H4 (cell line): Measurements from ENCODE around the gene DSCAM. TPM values are rescaled to one million over a fixed set of nuclear protein-coding genes. Genes with fewer than 3 reads are reported as not detected.
"Not testable (repeated sequence)": the region's sequence is repeated elsewhere in the genome, so short reads cannot be mapped to it uniquely, and the experiment has no call there.

ENCODE experiments used
- DNase-seq: peaks from one replicate; pipeline ENCODE4 v3.0.0-alpha.2; 2015; ENCODE audit warnings: low spot score
- total RNA-seq: library from RNA; depleted of rRNA; stranded (reverse); fragments of >200 nt; shearing (Covaris generic); gene quantifications from 2 replicates; pipeline ENCODE4 v1.2.3, GENCODE V29; 2014

DSCAM gene
- total RNA-seq, 1 experiment from 2014 or later: 0.02 TPM

GRCh38 chr21:40242586-40243265 lies 604.2 kb downstream of the DSCAM start:
- no peak for DNase-seq

DNA sequence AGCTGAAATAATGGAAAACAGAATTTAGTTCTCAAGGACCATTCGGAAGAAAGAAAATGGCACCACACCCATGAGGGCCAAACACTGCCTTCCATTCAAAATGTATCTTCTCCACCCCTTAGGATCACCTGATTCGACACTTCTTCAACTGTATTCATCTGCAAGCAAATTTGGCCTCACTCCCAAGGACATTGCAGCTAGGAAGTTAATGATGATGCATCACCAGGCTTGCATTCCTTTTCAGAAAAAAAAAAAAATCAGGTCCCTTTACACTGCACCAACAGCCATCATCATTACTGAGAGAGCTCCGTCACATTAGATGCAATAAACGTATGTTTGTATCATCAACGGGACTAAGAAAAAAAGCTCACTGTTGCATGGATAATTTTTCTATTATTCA lies 611.4 kb downstream of the DSCAM start:
- no peak for DNase-seq

- no peak for DNase-seq
Observed at GRCh38 chr21:40231979-40232378, 615.0 kb downstream of the DSCAM start.

DNA sequence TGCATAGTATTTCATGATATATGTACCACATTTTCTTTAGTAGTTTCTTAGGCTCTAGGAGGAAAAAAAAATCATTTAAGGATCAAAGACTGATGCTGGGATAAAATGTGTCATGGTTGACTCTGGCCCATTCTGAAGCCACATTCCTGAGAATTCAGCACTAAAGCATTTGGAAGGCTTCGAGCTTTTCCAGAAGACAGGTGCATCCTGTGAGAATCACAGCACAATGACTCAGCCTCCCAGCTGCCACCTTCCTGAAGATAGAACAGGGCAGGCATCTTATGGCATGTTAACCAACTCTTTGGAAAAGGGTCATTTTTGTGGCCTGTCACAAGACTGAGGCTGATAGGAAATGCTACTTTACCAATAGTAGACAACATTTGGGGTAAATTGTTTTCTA lies 619.9 kb downstream of the DSCAM start:
- no peak for DNase-seq

DNA sequence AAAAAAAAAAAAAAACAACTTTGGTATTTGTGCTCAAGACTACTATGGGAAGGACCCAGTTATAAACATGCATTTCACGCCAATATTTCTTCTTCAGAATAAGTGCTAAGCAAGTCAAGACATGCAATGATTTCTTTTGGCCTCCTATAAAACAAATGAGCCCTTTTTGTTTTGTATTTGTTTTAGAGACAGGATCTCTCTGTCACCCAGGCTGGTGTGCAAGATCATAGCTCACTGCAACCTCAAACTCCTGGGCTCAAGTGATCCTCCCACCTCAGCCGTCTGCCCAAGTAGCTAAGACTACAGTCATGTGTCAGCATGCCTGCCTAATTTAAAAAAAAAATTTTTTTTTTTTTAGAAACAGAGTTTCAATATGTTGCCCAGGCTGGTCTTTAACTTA lies 631.0 kb downstream of the DSCAM start:
- DNase-seq: no peak

GRCh38 chr21:40210251-40210650 lies 636.7 kb downstream of the DSCAM start:
- no peak for DNase-seq

GRCh38 chr21:40208948-40209345 lies 638.0 kb downstream of the DSCAM start:
- no peak for DNase-seq

GRCh38 chr21:40208206-40208947 lies 638.6 kb downstream of the DSCAM start:
- DNase-seq: no peak

- DNase-seq: no peak
Observed at GRCh38 chr21:40200946-40201345, 646.0 kb downstream of the DSCAM start.

GRCh38 chr21:40200126-40200525 lies 646.8 kb downstream of the DSCAM start:
- DNase-seq: no peak

DNA sequence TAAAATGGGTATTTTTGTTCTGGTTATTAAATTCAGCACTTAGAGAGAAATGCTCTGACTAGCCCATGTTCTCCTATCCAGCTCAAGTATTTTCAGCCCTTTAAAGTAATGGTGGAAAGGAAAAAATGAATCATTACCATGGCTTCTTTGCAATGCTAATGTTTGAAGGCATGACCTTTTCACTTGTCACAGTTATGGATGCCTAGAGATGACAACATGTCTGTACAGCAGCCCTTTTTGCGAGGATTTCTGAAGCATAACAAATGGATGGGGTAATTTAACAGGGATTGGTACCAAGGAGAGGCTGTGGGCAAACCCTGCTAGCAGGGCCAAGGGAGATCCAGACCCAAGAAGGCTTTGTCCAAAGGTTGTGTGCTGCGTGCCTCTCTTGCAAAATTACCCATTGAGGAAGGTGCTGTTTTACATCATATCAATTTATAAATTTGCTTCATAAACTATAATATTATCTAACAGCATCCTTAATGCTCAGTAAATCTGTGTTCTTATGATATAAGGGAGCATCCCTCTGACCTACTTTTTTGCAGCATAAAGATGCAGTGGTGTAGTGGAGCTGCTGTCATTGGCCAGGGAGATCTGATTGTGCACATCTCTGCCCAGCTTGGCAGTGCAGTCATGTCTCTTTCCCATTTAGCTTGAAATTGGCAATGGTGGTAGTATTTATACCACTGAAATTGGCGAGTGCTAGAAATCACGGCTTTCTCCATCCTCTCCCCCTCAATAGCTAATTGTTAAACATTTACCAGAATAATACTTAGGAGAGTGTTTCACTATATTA lies 652.6 kb downstream of the DSCAM start:
- DNase-seq: no peak

DNA sequence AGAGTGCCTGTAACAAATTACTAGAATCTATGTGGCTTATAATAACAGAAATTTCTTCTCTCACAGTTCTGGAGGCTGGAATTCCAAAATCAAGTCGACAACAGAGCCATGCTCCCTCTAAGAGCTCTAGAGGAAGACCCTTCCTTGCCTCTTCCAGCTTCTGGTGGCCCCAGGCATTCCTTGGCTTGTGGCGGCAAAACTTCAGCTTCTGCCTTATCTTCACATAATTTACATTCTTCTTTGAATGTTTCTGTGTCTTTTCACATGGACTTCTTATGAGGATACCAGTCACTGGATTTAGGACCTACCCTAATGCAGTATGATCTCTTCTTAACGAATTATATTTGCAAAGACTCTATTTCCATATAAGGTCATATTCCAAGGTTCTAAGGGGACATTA lies 655.3 kb downstream of the DSCAM start:
- no peak for DNase-seq

DNA sequence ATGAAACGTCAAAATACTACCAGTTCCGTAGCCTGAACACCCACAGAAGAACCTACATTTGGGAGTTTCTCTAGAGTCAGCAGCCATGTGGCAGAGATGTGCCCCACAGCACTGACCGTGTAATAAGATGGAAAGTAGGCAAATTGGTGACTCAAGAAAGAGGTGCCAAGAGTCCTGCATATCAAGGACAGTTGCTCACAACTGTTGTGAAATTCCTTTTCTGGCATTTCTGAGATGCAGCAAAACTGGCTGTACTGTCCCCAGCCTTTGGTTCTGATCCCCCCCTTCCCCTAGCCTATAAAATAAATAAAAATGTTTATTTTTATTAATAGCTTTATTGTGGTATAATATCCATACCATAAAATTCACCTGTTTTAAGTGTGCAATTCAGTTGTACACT lies 655.8 kb downstream of the DSCAM start:
- no peak for DNase-seq

DNA sequence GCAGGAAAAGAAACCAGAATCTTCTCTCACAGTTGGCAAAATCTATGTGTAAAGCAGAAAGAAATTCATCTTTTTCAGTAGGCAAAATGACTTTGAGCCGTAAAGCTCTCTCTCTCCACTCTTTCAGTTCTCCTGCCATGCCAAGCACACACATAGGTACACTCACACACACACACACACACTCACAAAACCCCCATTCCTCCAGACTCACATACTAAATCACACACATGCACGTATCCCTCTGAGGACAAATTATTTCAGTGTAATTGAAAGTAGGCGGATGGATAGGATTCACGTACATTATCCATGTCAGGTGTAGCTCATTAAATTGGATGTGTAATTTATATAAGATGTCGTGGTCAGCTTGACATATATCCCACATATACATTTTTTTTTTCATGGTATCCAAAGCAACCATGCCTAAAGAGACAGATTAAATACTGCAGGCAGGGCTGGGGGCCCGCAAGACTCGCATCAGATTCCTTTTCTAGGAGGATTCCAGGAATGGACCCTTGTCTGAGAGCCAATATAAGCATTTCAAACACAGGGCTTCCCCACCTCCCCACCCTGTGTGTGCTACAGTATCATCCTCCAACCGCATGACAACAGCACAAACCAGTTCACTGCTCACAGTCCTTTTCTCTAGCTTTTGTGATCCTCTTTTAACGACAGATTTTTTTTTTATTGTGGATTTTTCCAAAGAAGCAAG lies 658.9 kb downstream of the DSCAM start:
- no peak for DNase-seq

DNA sequence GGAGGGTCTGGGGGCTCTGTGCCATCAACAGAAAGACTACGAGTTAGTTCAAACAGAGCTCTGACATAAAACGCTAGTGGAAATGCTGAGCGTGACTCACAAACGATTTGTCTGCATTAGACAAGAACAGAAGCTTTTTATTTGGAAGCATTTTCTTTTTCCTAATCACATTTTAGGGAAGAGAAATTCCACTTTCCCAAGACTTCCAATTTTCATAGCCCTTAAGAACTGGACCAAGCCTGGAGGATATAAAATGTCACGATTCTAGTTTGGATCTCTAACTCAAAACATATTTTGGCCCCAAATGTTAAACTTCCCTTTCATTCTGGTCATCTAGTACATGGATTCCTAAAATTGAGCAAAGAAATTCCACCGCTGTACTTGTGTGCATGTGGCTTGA lies 659.7 kb downstream of the DSCAM start:
- no peak for DNase-seq

DNA sequence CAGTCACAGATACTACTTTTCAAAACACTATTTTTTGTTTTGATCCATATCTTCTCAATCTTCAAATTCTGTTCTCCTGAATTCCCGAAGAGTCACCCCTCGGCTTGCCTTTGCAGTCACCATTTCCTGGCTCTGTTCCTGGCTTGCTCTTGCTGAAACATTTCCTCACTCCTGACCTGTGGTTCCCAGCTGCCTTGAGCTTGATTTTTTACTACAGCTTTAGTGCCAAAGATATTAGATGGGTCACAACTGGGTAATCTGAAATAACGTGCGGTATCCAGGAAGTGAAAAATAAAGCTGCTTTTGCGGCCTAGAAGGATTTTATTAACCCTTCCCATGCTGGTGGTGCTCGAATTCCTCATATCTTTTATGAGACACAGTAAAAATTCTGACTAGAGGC lies 660.9 kb downstream of the DSCAM start:
- no peak for DNase-seq

GRCh38 chr21:40185208-40185607 lies 661.8 kb downstream of the DSCAM start:
- DNase-seq: no peak

DNA sequence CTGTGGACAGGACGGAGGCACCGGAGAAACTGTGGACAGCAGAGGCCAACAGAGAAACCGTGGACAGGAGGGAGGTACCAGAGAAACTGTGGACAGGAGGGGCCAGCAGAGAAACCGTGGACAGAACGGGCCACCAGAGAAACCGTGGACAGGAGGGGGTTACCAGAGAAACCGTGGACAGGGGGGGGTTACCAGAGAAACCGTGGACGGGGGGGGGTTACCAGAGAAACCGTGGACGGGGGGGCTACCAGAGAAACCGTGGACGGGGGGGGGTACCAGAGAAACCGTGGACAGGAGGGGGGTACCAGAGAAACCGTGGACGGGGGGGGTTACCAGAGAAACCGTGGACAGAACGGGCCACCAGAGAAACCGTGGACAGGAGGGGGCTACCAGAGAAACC lies 664.5 kb downstream of the DSCAM start:
- not testable (repeated sequence) for DNase-seq

DNA sequence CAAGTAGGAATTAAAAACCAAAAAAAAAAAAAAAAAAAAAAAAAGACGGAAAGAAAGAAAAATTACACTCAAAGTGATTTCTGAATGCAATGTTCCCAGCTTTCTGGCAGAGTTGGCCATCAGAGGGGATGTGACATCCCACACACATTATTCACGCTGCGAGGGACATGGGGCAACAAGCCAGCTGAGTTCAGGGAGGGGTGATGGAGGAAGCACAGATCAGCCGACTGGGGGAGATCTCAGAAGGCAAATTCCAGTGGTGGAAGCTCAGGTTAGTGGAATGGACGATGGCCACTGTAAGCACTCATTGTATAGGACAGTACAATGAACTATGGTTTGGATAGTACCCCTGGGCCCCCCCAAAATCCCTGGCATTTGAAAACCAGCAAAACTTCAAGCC lies 667.8 kb downstream of the DSCAM start:
- no peak for DNase-seq

DNA sequence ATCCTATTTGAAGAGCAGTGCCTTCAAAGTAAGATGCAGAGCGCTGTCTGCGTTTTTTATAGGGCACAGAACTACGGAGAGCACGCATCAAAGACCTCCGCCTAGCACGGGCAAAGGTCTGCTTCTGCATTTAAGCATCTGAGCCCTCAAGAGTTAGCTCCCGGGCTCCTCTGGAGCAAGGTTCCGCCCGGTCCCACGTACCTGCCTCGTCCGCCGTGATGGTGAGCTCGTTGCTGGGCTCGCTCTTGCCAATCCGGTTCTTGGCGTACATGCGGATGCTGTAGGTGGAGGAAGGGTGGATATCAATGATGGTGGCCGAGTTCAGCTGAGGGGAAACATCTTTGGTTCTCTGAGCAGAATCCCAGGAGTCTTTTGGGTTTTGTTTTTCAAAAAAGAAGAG lies 668.2 kb downstream of the DSCAM start:
- DNase-seq: no peak

DNA sequence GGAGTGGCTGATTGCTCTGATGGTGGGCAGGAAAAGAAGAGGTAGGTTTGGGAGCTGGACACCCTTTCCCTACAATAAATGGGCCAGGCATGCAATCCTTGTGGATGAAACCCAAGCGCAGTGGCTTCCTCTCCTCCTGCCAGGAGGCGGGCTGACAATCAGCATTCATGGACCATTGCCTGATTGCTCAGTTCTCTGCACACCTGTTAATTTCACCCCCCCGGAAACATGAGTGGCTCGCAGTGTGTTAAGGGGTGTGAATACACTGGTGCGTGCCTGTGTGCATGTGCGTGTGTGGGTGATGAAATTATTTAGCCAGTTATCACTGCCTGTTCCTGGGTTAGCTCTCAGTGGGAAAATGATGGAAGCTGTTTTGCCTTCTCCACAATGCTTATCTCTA lies 669.0 kb downstream of the DSCAM start:
- DNase-seq: no peak

DNA sequence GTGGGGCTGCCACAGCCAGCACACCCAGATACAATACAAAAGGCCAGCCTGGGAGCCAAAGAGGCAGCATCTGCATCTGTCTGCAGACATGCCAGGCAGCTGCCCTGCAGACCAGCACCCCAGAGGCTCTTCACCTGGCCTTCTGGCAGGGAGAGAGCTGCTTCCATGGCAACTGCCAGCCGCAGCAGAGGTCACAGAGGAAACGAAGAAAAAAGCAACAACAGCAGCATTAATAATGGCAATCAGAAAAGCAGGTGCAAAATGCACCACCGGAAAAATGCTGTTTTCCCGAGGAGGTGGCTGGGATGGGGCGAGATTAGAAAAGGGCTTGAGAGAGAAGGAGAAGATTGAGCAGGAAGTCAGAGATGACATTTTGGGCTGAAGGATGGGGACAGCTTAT lies 670.2 kb downstream of the DSCAM start:
- no peak for DNase-seq
